GM23338 (cell line): ENCODE results near the gene FGGY. TPM values are rescaled to one million over a fixed set of nuclear protein-coding genes. Genes with fewer than 3 reads are reported as not detected.

Source experiments
- ATAC-seq: fragments of 200-7000 bp; cut with Tn5 transposase; 3 replicates; pipeline ENCODE4 v1.9.1; 2020
- DNase-seq: peaks from one replicate; pipeline ENCODE4 v3.0.0-alpha.2; 2015; ENCODE audit warnings: low spot score
- H2AFZ ChIP-seq: fragments of 200-600 bp; sonication (generic); 2 replicates; pipeline ENCODE4 v1.8.0; 2016; ENCODE audit warnings: antibody characterized with exemption, mild to moderate bottlenecking, moderate library complexity
- H3F3A ChIP-seq: fragments of 200-600 bp; sonication (generic); replicated peaks from 2 replicates; pipeline ENCODE4 v1.8.0; 2017; ENCODE audit warnings: antibody characterized with exemption, mixed run types, low read depth
- H3K27ac ChIP-seq: fragments of 200-600 bp; sonication (generic); 2 replicates; pipeline ENCODE4 v1.6.1; 2016; ENCODE audit warnings: low read depth
- H3K27me3 ChIP-seq: fragments of 200-600 bp; sonication (generic); 2 replicates; pipeline ENCODE4 v1.8.0; 2016; ENCODE audit warnings: mild to moderate bottlenecking, mixed run types, moderate library complexity; ENCODE audit not compliant: insufficient read depth
- H3K36me3 ChIP-seq: fragments of 200-600 bp; sonication (generic); 2 replicates; pipeline ENCODE4 v1.8.0; 2016; ENCODE audit warnings: mild to moderate bottlenecking; ENCODE audit not compliant: insufficient read depth
- H3K4me1 ChIP-seq: fragments of 200-600 bp; sonication (generic); 2 replicates; pipeline ENCODE4 v1.8.0; 2016; ENCODE audit warnings: mild to moderate bottlenecking, moderate library complexity; ENCODE audit not compliant: insufficient read depth
- H3K4me2 ChIP-seq: fragments of 200-600 bp; sonication (generic); 2 replicates; pipeline ENCODE4 v1.7.1; 2017; ENCODE audit warnings: mixed run types
- H3K4me3 ChIP-seq: fragments of 200-600 bp; sonication (generic); 2 replicates; pipeline ENCODE4 v1.6.1; 2016; ENCODE audit warnings: mixed run types
- H3K79me2 ChIP-seq: fragments of 200-600 bp; sonication (generic); replicated peaks from 2 replicates; pipeline ENCODE4 v1.8.0; 2017; ENCODE audit warnings: mild to moderate bottlenecking; ENCODE audit not compliant: insufficient read depth
- H3K9me2 ChIP-seq: fragments of 200-600 bp; sonication (generic); 2 replicates; pipeline ENCODE4 v1.8.0; 2017; ENCODE audit not compliant: insufficient read depth
- H4K20me1 ChIP-seq: fragments of 200-600 bp; sonication (generic); replicated peaks from 2 replicates; pipeline ENCODE4 v1.8.0; 2017; ENCODE audit warnings: mild to moderate bottlenecking; ENCODE audit not compliant: insufficient read depth
- H3K27ac Mint-ChIP-seq: 2 replicates; pipeline ENCODE4 v1.8.0; 2020; ENCODE audit warnings: inconsistent platforms, mild to moderate bottlenecking, moderate library complexity, mixed read lengths
- H3K27me3 Mint-ChIP-seq: 3 replicates; pipeline ENCODE4 v1.8.0; 2022; ENCODE audit warnings: low read depth, mild to moderate bottlenecking, moderate library complexity, mixed read lengths, inconsistent platforms; ENCODE audit not compliant: insufficient read depth, poor library complexity
- H3K36me3 Mint-ChIP-seq: 3 replicates; pipeline ENCODE4 v1.8.0; 2021; ENCODE audit warnings: low read depth, mild to moderate bottlenecking, inconsistent platforms, moderate library complexity, mixed read lengths
- H3K4me1 Mint-ChIP-seq: 3 replicates; pipeline ENCODE4 v1.8.0; 2020; ENCODE audit warnings: mild to moderate bottlenecking, inconsistent platforms, mixed read lengths
- H3K4me3 Mint-ChIP-seq: 3 replicates; pipeline ENCODE4 v1.8.0; 2021; ENCODE audit warnings: moderate library complexity, mild to moderate bottlenecking, inconsistent platforms, mixed read lengths
- H3K9me3 Mint-ChIP-seq: 3 replicates; pipeline ENCODE4 v1.8.0; 2020; ENCODE audit warnings: moderate library complexity, mild to moderate bottlenecking, inconsistent platforms, mixed read lengths
- CTCF ChIP-seq, 2 experiments: fragments of 200-600 bp in 1 of 2; sonication (generic) in 1 of 2; conservative IDR thresholded peaks; 2 replicates each; pipeline versions ENCODE4 v1.5.1 to v1.6.1; 2016 to 2017; ENCODE audit warnings: antibody characterized with exemption in 2 of 2, low read depth in 2 of 2, mild to moderate bottlenecking in 2 of 2, moderate library complexity in 1 of 2
- EZH2 ChIP-seq: fragments of 200-600 bp; sonication (generic); IDR thresholded peaks from one replicate; pipeline ENCODE4 v1.8.0; 2017; ENCODE audit warnings: antibody characterized with exemption, mild to moderate bottlenecking, low read depth; ENCODE audit not compliant: unreplicated experiment
- EZH2phosphoT487 ChIP-seq: fragments of 200-600 bp; sonication (generic); IDR thresholded peaks from one replicate; pipeline ENCODE4 v1.8.1; 2018; ENCODE audit warnings: antibody characterized with exemption; ENCODE audit not compliant: unreplicated experiment
- NANOG ChIP-seq: IDR thresholded peaks from 2 replicates; pipeline ENCODE4 v1.6.1; 2016; ENCODE audit warnings: antibody characterized with exemption, borderline replicate concordance
- STAT1 ChIP-seq: IDR thresholded peaks from one replicate; pipeline ENCODE4 v1.6.1; 2016; ENCODE audit warnings: antibody characterized with exemption; ENCODE audit not compliant: unreplicated experiment
- ZNF114 ChIP-seq: fragments of 250-450 bp; sonication (Bioruptor Pico); IDR thresholded peaks from 2 replicates; pipeline ENCODE4 v1.5.0; 2020; ENCODE audit warnings: mild to moderate bottlenecking, moderate library complexity
- ZNF462 ChIP-seq: fragments of 250-450 bp; sonication (Bioruptor Pico); IDR thresholded peaks from 2 replicates; pipeline ENCODE4 v1.5.0; 2020; ENCODE audit warnings: mild to moderate bottlenecking, moderate library complexity
- polyA plus RNA-seq: library from polyadenylated mRNA; unstranded; fragments of >200 nt; fragmentation: Nextera tagmentation; extraction: Ambion mirVana; gene quantifications from 2 replicates; pipeline ENCODE4 v1.2.1, GENCODE V29; 2016
- total RNA-seq: library from RNA; depleted of rRNA; stranded (reverse); fragments of >200 nt; shearing (Covaris generic); gene quantifications from 2 replicates; pipeline ENCODE4 v1.2.3, GENCODE V29; 2014

FGGY gene
- total and polyA plus RNA-seq, 2 experiments from 2014 or later = 10.9 to 21.4 TPM

GRCh38 chr1:59271561-59272260 is 25.2 kb upstream of the FGGY start:
- no peaks in the 10 kb centered on the region; the same call in 2 of the 3 replicates for H3K9me3 Mint-ChIP-seq
- no peaks in the 10 kb centered on the region for H4K20me1 ChIP-seq
- H3K4me3 Mint-ChIP-seq = no peak overlapping the region
- TF ChIP-seq NANOG (no peak), EZH2phosphoT487 (no peak), ZNF462 (CRISPR knock-in tag) (no peak), CTCF (conservative IDR thresholded peaks at IDR 0.05; ENCODE audit: low read depth in 2 of 2) (no peak), EZH2 (no peak), ZNF114 (CRISPR knock-in tag) (no peak), STAT1 (no peak)
- H3K4me1 Mint-ChIP-seq = no peaks in the 10 kb centered on the region
- no peak overlapping the region for H2AFZ ChIP-seq
- no peak overlapping the region for H3K27ac Mint-ChIP-seq
- no peak for DNase-seq
- no peaks in the 10 kb centered on the region for H3F3A ChIP-seq
- H3K4me2 ChIP-seq = no peak overlapping the region
- no peaks in the 10 kb centered on the region for H3K36me3 Mint-ChIP-seq
- H3K9me2 ChIP-seq = peaks cover 11% of the 10 kb centered on the region; the same call in 1 of the 2 replicates
- no peak overlapping the region for H3K4me3 ChIP-seq
- no peaks in the 10 kb centered on the region for H3K4me1 ChIP-seq
- H3K27ac ChIP-seq = no peak overlapping the region
- no peak for ATAC-seq
- H3K27me3 Mint-ChIP-seq = no peaks in the 10 kb centered on the region
- H3K36me3 ChIP-seq = no peaks in the 10 kb centered on the region
- H3K27me3 ChIP-seq = no peaks in the 10 kb centered on the region
- no peaks in the 10 kb centered on the region for H3K79me2 ChIP-seq
